ENCODE data around the gene ZNF423.

DNA sequence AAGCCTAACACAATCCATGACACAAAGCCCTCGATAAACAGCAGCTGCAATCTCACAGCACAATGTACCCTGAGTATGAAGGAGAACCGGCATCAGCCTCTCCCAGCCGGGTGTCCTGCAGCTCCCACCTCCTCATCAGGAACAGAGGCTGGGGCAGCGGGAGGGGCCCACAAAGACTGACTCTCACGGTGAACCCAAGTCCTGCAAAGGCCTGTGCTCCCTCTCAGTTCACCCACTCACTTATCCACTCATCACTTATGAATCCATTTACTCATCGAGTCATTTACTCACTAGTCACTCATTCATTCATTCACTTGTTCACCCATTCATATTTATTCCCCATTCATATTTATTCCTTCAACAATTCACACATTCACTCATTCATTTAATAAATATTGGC, 11.6 kb downstream of the ZNF423 start:
- TF ChIP-seq TAF1 (IDR thresholded peaks at IDR 0.05; ENCODE audit: low read depth, low read length) (no peak), POLR2A (IDR thresholded peaks at IDR 0.05; ENCODE audit: low read depth, low read length) (no peak), POLR2AphosphoS5 (IDR thresholded peaks at IDR 0.05; ENCODE audit: low read depth, low read length) (no peak), SPI1 (IDR thresholded peaks at IDR 0.05; ENCODE audit: low read depth, low read length) (no peak)

Measured in GM12891 (cell line).